Measurements from ENCODE around the gene TTLL9.
A peak's percentile ranks its signal among the peaks of the same experiment; 100 is the strongest.

Gene TTLL9

DNA sequence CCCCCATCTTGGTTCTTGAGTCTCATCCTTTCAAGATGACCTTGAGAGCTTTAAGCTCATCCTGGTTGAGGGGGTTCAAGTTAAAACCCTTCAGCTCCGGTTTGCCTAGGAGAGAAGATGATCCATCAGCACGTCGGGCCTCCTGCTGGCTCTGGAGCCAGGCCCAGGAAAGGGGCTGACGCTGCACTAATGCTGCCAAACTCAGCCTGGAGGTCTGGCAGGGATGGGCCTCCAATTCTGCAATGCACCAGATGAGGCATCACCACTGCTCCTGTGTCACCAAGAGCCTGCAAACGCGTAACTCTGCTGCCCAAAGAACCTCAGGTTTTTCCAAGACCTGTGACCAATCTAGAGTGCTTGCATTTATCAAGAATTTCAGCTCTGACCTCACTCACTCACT, 75.4 kb downstream of the TTLL9 start:
- no peak for DNase-seq (ENCODE audit: low read depth)

DNA sequence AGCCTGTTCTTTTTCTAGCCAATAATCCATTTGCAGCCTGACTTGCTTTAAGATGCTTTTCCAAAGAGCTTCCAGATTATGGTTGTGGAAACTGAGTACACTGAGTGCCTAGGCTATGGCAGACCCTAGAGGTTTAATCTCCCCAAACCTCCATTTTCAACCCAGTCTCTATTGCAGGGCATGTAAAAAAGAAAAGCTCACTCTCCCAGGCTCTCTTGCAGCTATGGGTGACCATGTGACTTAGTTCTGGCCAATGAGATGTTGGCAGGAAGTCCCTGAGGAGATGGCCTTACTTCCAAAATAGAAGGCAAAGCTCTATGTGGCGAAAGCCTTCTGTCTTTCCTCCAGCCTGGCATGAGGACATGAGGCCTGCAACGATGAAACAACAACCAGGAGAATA, 77.6 kb downstream of the TTLL9 start:
- no peak for DNase-seq (ENCODE audit: low read depth)

DNA sequence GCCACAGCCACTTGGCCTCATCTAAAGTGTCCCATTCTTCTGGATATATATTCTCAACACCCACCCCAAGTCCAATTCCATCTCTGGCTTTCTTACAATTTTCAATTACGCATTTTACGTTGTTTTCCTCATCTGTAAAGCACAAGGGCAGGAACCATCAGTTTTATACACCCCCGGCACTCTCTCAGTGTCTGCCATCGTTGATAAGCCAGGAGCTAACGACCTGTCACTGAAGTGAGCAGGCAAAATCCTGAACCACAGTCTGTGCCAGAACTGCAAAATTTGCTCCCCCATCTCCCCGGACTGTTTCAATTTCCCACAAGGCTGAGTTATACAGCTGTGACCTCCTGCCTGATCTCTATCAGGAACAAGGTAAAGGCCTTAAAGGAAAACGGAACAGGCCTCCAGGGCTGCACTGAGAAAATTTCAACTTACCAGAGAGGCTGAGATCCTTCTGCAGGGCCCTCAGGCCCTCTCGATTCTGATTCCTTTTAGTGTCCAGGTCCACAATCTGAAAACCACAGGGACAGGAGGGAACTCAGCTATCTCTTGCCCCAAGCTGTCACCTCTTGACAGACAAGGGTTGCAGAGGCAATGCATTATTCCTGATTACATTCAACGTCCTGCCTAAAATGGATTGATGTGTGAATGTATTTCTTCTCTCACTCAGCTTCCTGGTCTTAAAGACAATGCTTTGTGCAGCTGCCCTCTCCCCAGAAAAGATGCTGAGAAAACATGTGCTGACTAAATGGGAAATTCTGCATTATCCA, 79.6 kb downstream of the TTLL9 start:
- DNase-seq (ENCODE audit: low read depth): no peak

GRCh38 chr20:31951203-31951529, 80.7 kb downstream of the TTLL9 start:
- no peak for DNase-seq (ENCODE audit: low read depth)

- DNase-seq (ENCODE audit: low read depth): peak; percentile 98
Observed at GRCh38 chr20:31951530-31952453, 81.4 kb downstream of the TTLL9 start, which contains the start of gene PDRG1. TSS of gene PDRG1 (minus strand) at chr20:31952046. CDS start at chr20:31951961, 85 bp downstream.

GRCh38 chr20:31953556-31954148, 83.2 kb downstream of the TTLL9 start:
- DNase-seq (ENCODE audit: low read depth): no peak

- no peak for DNase-seq (ENCODE audit: low read depth)
Observed at GRCh38 chr20:31954500-31954899, 84.1 kb downstream of the TTLL9 start.

DNA sequence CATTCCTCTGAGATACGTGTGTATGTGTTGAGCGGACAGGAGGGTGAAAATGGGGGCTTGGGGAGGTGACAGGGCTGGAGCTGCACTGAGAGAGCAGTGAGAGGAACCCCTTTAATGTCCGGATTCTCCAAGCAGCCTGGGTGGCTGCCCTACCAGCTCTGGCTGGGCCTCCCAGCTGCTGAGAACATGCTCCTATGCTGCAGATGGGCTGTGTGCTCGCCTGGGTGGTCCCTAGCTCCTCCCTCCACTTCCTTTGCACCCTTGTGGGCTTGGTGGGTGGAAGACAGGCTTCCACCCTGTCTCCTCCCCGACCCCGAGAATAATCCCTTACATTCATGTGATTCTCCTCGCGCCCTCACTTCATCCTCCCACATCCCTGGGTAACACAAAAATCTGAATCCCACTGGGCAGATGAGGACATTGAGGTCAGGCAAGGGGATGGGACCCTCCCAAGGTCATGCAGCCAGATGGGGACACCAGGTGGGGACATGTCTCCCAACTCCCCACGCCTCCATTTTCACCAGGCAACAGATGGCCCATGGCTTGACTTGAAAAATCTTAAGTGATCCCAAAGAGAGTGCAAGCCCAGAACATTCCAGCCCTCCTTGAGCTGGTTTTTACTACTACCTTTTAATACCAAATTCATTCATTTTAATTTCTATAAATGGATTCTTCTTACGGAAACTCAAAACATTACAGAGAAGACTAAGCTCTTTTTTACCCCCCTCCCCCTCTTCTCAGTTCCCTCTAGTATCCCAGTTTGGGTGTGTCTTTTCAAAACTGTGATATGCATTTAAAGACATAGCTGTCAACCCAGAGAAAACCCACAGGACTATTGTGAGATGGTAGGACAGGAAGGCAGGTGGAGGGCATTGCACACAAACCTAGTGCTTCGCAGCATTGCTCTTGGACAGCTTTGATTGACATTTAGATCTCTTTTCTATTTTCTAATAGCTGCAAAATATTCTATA, 86.4 kb downstream of the TTLL9 start:
- no peak for DNase-seq (ENCODE audit: low read depth)

DNA sequence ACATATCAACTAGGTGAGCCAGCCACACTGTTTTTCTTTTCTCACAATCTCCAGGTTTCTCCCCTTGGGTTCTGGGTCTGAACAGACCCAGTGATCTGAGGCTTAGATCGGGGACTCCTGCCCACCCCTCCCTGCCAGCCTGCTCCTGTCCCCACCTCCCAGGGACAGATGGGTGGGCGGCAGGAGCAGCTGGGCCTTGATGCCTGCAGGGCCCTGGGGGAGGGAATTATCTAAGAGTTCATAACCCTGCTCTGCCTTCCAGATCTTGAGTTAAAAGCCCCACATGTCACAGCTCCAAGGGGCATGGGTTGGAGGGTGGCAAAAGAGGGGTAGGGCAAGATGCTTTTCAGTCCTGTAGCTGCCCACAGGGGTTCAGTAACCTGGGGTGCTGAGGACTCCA, 92.3 kb downstream of the TTLL9 start:
- no peak for DNase-seq (ENCODE audit: low read depth)

GRCh38 chr20:31963889-31964288, 93.5 kb downstream of the TTLL9 start:
- no peak for DNase-seq (ENCODE audit: low read depth)

- DNase-seq (ENCODE audit: low read depth): no peak
Observed at GRCh38 chr20:31966991-31967655, 96.7 kb downstream of the TTLL9 start.

DNA sequence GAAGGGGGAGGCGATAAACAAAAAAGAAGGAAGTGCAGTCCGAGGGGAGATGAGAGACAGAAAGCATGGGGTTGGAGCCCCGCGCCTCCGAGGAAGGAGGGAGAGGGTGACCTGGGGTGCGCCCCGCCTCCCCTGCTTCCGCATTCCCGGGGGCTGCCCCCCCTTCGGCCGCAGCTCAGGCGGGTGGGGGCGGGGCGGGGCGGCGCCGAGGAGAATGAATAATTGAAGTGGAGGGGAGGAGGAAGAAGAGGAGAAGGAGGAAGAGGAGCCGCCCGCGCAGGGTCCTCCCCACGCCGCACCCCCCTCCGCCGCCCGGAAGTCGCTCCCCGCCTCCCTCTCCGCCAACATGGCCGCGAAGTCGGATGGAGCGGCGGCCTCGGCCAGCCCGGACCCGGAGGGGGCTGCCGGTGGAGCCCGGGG, 97.4 kb downstream of the TTLL9 start, which contains the start of gene XKR7:
XKR7 (plus strand) TSS at position 322 of the 420 bp plus-strand sequence; CDS start at position 347, 25 bp downstream.
- DNase-seq (ENCODE audit: low read depth): no peak

DNA sequence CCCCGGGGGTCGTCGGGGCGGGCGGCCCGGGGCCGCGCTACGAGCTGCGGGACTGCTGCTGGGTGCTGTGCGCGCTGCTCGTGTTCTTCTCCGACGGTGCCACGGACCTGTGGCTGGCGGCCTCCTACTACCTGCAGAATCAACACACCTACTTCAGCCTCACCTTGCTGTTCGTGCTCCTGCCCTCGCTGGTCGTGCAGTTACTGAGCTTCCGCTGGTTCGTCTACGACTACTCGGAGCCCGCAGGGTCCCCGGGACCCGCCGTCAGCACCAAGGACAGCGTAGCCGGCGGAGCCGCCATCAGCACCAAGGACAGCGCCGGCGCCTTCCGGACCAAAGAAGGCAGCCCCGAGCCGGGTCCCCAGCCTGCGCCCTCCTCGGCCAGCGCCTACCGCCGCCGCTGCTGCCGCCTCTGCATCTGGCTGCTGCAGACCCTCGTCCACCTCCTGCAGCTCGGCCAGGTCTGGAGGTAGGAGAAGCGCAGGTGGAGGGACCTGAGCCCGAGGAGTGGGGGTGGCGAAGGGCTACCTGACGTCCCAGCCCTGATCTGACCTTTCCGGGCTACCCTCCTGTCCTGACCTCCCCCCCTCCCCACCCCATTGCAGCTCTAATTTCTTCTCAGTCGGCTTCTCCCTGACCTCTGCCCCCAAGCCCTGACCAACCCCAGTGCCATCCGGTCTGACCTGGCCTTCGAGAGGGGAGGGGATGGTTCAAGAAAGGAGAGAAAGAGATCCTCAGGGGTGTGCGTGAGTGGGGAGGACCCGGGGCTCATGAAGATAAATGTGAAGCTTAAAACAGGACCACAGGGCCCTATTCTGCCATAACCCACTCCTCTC, 98.1 kb downstream of the TTLL9 start:
- DNase-seq (ENCODE audit: low read depth): peak; percentile 75

DNA sequence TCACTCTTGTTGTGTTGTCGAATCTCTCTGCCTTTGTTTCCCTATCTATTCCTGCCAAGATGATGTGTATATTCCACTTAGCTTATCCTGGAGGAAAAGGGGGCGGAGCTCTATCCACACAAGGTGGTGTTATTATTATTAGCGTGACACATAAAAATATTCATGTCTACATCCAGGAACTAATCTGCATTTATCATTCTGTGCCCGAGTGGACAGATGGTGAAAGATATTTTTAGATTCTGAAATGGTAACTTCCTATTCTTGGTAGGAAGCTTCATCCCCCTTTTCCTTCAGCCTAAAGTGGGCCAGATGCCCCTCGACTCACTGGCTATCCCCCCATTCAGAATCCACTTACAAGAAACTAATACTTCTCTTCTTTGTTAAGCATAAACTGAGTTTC, 99.6 kb downstream of the TTLL9 start:
- no peak for DNase-seq (ENCODE audit: low read depth)

DNA sequence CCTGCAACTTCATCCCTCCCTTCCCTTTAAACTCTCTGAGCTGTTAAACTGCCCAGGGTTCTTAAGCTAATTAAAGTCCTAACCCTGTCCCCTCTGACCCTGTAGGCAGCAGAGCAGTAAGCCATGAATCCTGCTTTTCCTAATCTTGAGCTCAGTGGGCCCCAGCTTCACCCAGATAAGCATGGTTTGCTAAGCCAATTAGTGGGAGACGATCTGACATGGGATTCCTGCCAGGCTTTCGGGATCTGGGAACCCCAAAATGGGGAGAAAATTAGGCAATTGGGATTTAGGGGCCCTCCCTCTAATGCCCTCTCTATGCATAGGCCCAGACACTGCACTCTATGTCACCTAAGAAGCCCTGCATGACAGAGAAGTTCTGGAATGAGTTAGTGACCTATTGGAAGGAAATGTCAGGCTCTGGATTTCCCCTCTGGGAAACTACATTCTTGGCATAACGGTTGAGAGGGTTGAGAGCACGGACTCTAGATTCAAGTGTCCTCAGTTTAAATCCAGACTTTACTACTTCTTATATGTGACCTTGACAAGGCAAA, 102.1 kb downstream of the TTLL9 start:
- peak; percentile 59 for DNase-seq (ENCODE audit: low read depth)

DNA sequence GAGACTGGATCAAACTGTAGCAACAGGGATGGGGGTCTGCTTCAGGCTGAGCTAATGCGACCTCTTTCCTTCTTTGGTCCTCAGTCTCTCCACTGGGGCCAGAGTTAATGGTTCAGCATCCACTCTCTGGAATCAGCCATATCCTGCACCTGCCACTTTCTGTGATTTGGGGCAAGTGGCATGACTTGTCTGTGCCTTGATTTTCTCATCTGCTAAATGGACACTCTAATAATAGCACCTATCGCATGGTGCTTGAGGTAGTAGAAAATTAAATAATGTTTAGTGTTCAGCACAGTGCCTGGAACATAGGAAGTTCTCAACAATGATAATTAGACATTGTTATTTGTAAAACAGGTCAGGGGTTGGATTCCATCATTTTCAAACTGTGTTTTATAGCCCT, 103.9 kb downstream of the TTLL9 start:
- DNase-seq (ENCODE audit: low read depth): no peak

DNA sequence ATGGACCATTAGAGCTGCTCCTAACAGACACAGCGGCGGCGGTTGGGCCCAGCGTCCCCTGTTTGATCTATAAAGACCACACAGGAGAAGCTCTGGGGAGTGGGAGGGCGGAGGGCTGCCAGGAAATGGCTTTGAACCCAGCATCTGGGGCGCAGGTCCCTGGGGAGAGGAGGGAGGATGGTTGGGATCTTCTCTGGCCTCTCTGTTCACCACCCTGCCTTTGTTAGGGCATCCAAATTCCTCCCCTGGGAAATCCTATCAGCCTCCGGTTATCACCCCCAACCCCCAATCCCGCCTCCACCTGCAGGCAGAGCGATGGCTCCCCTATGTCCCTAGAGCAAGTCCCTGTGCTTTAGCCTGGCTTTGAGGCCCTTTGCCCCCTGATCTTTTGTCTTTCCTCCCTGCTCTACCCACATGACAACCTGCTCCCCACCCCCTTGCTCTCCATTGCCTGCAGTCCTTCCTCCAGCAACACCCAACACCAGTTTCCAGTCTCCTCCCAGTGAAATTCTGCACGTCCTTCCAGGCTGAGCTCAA, 104.6 kb downstream of the TTLL9 start:
- DNase-seq (ENCODE audit: low read depth): no peak

DNA sequence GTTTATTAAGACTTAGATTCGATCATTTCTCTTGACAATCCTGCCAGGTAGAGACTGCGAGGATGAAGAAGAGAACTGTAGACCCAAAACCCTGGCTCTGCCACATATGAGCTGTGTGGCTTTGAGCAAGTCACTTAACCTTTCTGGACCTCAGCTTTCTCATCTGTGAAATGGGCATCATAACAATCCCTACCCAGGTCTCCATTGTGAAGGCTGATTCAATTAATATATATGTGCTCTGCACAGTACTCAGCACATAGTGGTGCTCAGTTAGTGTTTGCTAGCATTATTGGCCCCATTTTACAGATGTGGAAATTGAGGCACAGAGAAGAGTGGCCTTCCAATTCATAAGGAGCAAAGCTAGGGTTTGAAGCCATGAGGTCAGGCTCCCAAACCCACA, 105.4 kb downstream of the TTLL9 start:
- DNase-seq (ENCODE audit: low read depth): no peak

GRCh38 chr20:31977080-31977479, 106.6 kb downstream of the TTLL9 start:
- no peak for DNase-seq (ENCODE audit: low read depth)

Measured in ELR (cell line).